H1 (cell line): ENCODE measurements around the gene TFAP2C. TPM values are rescaled to one million over a fixed set of nuclear protein-coding genes. Genes with fewer than 3 reads are reported as not detected.

Experiments
- CTCF ChIA-PET: fragments of 300-600 bp; sonication (Branson Sonifier 250); formaldehyde crosslinking; loops from one replicate; lab custom pipeline; 2021; ENCODE audit not compliant: partially characterized antibody; lab: Charles Lee
- POLR2A ChIA-PET: fragments of 300-600 bp; sonication (Branson Sonifier 250); formaldehyde crosslinking; loops from one replicate; lab custom pipeline; 2021; ENCODE audit warnings: inconsistent platforms; ENCODE audit not compliant: partially characterized antibody; lab: Charles Lee
- DNase-seq, 2 experiments: peaks; one replicate each; pipeline versions ENCODE4 v3.0.0 to v3.0.0-alpha.2; 2010 to 2022; ENCODE audit warnings: low spot score in 2 of 2, low read depth in 1 of 2, mixed read lengths in 1 of 2
- FAIRE-seq: peaks from 2 replicates; lab custom pipeline; 2011; peaks lifted over from hg19 to GRCh38; lab: Jason Lieb, UNC
- H2AFZ ChIP-seq: 2 replicates; pipeline ENCODE4 v1.8.1; 2012; ENCODE audit warnings: low read length, inconsistent platforms
- H2AK5ac ChIP-seq: 2 replicates; pipeline ENCODE4 v1.6.1; 2013; ENCODE audit warnings: low read depth, low read length
- H2BK120ac ChIP-seq: replicated peaks from 2 replicates; pipeline ENCODE3; 2013; ENCODE audit warnings: low read depth, low read length, inconsistent platforms
- H2BK12ac ChIP-seq: 2 replicates; pipeline ENCODE4 v1.6.1; 2013; ENCODE audit warnings: low read depth, low read length
- H2BK15ac ChIP-seq: 2 replicates; pipeline ENCODE4 v1.6.1; 2013; ENCODE audit warnings: low read length
- H2BK20ac ChIP-seq: 2 replicates; pipeline ENCODE4 v1.6.1; 2013; ENCODE audit warnings: low read length
- H2BK5ac ChIP-seq: 2 replicates; pipeline ENCODE4 v1.6.1; 2013; ENCODE audit warnings: low read depth, low read length
- H3K14ac ChIP-seq: 2 replicates; pipeline ENCODE4 v1.6.1; 2013; ENCODE audit warnings: inconsistent platforms; ENCODE audit not compliant: insufficient read length
- H3K18ac ChIP-seq: 2 replicates; pipeline ENCODE4 v1.6.1; 2013; ENCODE audit warnings: low read length; ENCODE audit errors: extremely low read depth
- H3K23ac ChIP-seq: 2 replicates; pipeline ENCODE4 v1.6.1; 2013; ENCODE audit warnings: inconsistent platforms; ENCODE audit not compliant: insufficient read length
- H3K23me2 ChIP-seq: 2 replicates; pipeline ENCODE4 v1.6.1; 2013; ENCODE audit warnings: low read depth, low read length
- H3K27ac ChIP-seq: 2 replicates; pipeline ENCODE4 v1.6.1; 2011; ENCODE audit warnings: low read depth, low read length, inconsistent platforms
- H3K27me3 ChIP-seq, 4 experiments: replicated peaks in 1 of 4; 1 replicate in 1 of 4; 2 replicates in 3 of 4; pipeline versions ENCODE4 v1.6.1 to v1.8.1; 2011 to 2013; ENCODE audit warnings: low read length in 3 of 4, mild to moderate bottlenecking in 3 of 4, inconsistent platforms in 2 of 4, mixed read lengths in 2 of 4, moderate library complexity in 1 of 4; ENCODE audit not compliant: control insufficient read depth in 3 of 4, insufficient read depth in 3 of 4; ENCODE audit errors: extremely low read depth in 1 of 4
- H3K36me3 ChIP-seq, 4 experiments: 2 replicates each; pipeline versions ENCODE4 v1.6.1 to v1.8.1; 2011 to 2013; ENCODE audit warnings: mild to moderate bottlenecking in 4 of 4, low read length in 3 of 4, moderate library complexity in 2 of 4, control low read depth in 1 of 4, inconsistent platforms in 1 of 4; ENCODE audit not compliant: insufficient read depth in 4 of 4, control insufficient read depth in 2 of 4
- H3K4ac ChIP-seq: replicated peaks from 2 replicates; pipeline ENCODE3; 2013; ENCODE audit warnings: low read length, low read depth, mixed read lengths, inconsistent platforms; ENCODE audit not compliant: insufficient read length
- H3K4me1 ChIP-seq, 4 experiments: replicated peaks in 1 of 4; 1 replicate in 1 of 4; 2 replicates in 3 of 4; pipeline versions ENCODE4 v1.6.1 to v1.8.1; 2011 to 2013; ENCODE audit warnings: low read length in 3 of 4, inconsistent platforms in 2 of 4, mixed read lengths in 1 of 4; ENCODE audit not compliant: insufficient read depth in 4 of 4, control insufficient read depth in 3 of 4
- H3K4me2 ChIP-seq, 2 experiments: 2 replicates each; pipeline versions ENCODE4 v1.6.1 to v1.8.1; 2011 to 2013; ENCODE audit warnings: low read depth in 2 of 2, low read length in 2 of 2, control low read depth in 1 of 2, inconsistent platforms in 1 of 2, mild to moderate bottlenecking in 1 of 2; ENCODE audit not compliant: insufficient read depth in 1 of 2
- H3K4me3 ChIP-seq, 4 experiments: fragments of 200-600, 300-600 bp in 1 of 4; sonication (generic), shearing (Covaris generic), sonication (Bioruptor Twin) in 1 of 4; 2 replicates each; pipeline versions ENCODE4 v1.5.1 to v1.8.1; 2011 to 2016; ENCODE audit warnings: low read length in 4 of 4, low read depth in 3 of 4, control low read depth in 2 of 4, inconsistent platforms in 2 of 4, mild to moderate bottlenecking in 2 of 4, mixed read lengths in 1 of 4, moderate library complexity in 1 of 4; ENCODE audit not compliant: insufficient read depth in 2 of 4; ENCODE audit errors: extremely low read depth in 1 of 4
- H3K56ac ChIP-seq: replicated peaks from 2 replicates; pipeline ENCODE3; 2013; ENCODE audit warnings: low read depth, mild to moderate bottlenecking, mixed read lengths, low read length, inconsistent platforms; ENCODE audit not compliant: insufficient read length
- H3K79me1 ChIP-seq: 2 replicates; pipeline ENCODE4 v1.6.1; 2013; ENCODE audit warnings: low read depth, low read length, control low read depth
- H3K79me2 ChIP-seq, 2 experiments: 2 replicates each; pipeline versions ENCODE4 v1.6.1 to v1.8.1; 2012 to 2013; ENCODE audit warnings: low read length in 2 of 2, mild to moderate bottlenecking in 2 of 2, inconsistent platforms in 1 of 2; ENCODE audit not compliant: insufficient read depth in 2 of 2, control insufficient read depth in 1 of 2
- H3K9ac ChIP-seq, 4 experiments: replicated peaks in 1 of 4; 1 replicate in 1 of 4; 2 replicates in 3 of 4; pipeline versions ENCODE4 v1.6.1 to v1.8.1; 2011 to 2013; ENCODE audit warnings: low read depth in 3 of 4, low read length in 3 of 4, control low read depth in 2 of 4, mild to moderate bottlenecking in 2 of 4, moderate library complexity in 2 of 4, inconsistent platforms in 1 of 4; ENCODE audit errors: extremely low read depth in 1 of 4
- H3K9me3 ChIP-seq, 2 experiments: 2 replicates each; pipeline versions ENCODE4 v1.6.1 to v1.8.1; 2012 to 2013; ENCODE audit warnings: mild to moderate bottlenecking in 2 of 2, moderate library complexity in 2 of 2, control low read depth in 1 of 2, inconsistent platforms in 1 of 2, low read depth in 1 of 2, low read length in 1 of 2, mixed read lengths in 1 of 2; ENCODE audit not compliant: insufficient read depth in 2 of 2
- H4K20me1 ChIP-seq, 2 experiments: replicated peaks in 1 of 2; 2 replicates each; pipeline versions ENCODE3 to v1.8.1; 2011 to 2013; ENCODE audit warnings: inconsistent platforms in 2 of 2, low read length in 2 of 2, mild to moderate bottlenecking in 1 of 2; ENCODE audit not compliant: insufficient read depth in 2 of 2, control insufficient read depth in 1 of 2
- H4K5ac ChIP-seq: 2 replicates; pipeline ENCODE4 v1.6.1; 2013; ENCODE audit warnings: low read length, low read depth, mixed read lengths, inconsistent platforms; ENCODE audit not compliant: insufficient read length
- H4K8ac ChIP-seq: 2 replicates; pipeline ENCODE4 v1.8.0; 2013; ENCODE audit warnings: mild to moderate bottlenecking, moderate library complexity, low read length, inconsistent platforms; ENCODE audit not compliant: insufficient read depth; ENCODE audit errors: extremely low read depth
- H4K91ac ChIP-seq: replicated peaks from 2 replicates; pipeline ENCODE3; 2013; ENCODE audit warnings: low read length, mixed read lengths, inconsistent platforms; ENCODE audit not compliant: insufficient read length
- ASH2L ChIP-seq: fragments of 200-600, 300-600 bp; sonication (generic); IDR thresholded peaks from one replicate; pipeline ENCODE4 v1.7.1; 2017; ENCODE audit warnings: low read length
- CTBP2 ChIP-seq: IDR thresholded peaks from 2 replicates; pipeline ENCODE4 v1.7.0; 2011; ENCODE audit warnings: borderline replicate concordance, mild to moderate bottlenecking, moderate library complexity, mixed read lengths, low read length; ENCODE audit not compliant: insufficient read depth, insufficient read length
- EGR1 ChIP-seq: IDR thresholded peaks from 2 replicates; pipeline ENCODE4 v1.6.1; 2011; ENCODE audit warnings: low read depth, low read length, borderline replicate concordance
- FOSL1 ChIP-seq: IDR thresholded peaks from 2 replicates; pipeline ENCODE4 v1.6.1; 2011; ENCODE audit warnings: mild to moderate bottlenecking, low read depth, low read length, moderate library complexity; ENCODE audit not compliant: insufficient read depth
- KDM4A ChIP-seq: IDR thresholded peaks from one replicate; pipeline ENCODE4 v1.7.1; 2012; ENCODE audit warnings: low read depth, mild to moderate bottlenecking, moderate library complexity, low read length, inconsistent platforms; ENCODE audit not compliant: severe bottlenecking
- RFX5 ChIP-seq: IDR thresholded peaks from 2 replicates; pipeline ENCODE4 v1.6.1; 2011; ENCODE audit warnings: low read depth, low read length, improper control_type of control experiment, borderline replicate concordance
- SUZ12 ChIP-seq: fragments of 200-600 bp; sonication (generic); IDR thresholded peaks from 2 replicates; pipeline ENCODE4 v1.6.1; 2012; ENCODE audit warnings: mild to moderate bottlenecking, inconsistent platforms, low read length, moderate library complexity, mixed read lengths
- TEAD4 ChIP-seq: IDR thresholded peaks from 2 replicates; pipeline ENCODE4 v1.6.1; 2012; ENCODE audit warnings: low read depth, low read length, inconsistent platforms, mixed read lengths
- WGBS, 2 experiments: shearing (Covaris generic) in 1 of 2; methylation state at CpG; one replicate each; pipeline versions ENCODE4 v1.1.6 to v1.1.7; 2013 to 2015; ENCODE audit warnings: low lambda C conversion rate in 2 of 2, mixed read lengths in 2 of 2, inconsistent platforms in 1 of 2, low coverage in 1 of 2, missing lambda C conversion rate in 1 of 2; ENCODE audit not compliant: insufficient replicate concordance in 2 of 2, insufficient coverage in 1 of 2, insufficient read length in 1 of 2; ENCODE audit errors: extremely low coverage in 1 of 2, missing lambda C conversion rate in 1 of 2; 5-methylcytosine and 5-hydroxymethylcytosine counted together
- polyA plus RNA-seq, 7 experiments: library from polyadenylated mRNA; depleted of rRNA in 3 of 7; stranded (reverse) in 5 of 7; unstranded in 2 of 7; fragments of >200 nt in 5 of 7; fragments of 200-250 nt in 2 of 7; gene quantifications; 1 replicate in 5 of 7; 2 replicates in 1 of 7; 4 replicates in 1 of 7; pipeline versions ENCODE4 v1.2.1 to v1.2.3, GENCODE V29; 2011 to 2013; ENCODE audit warnings: missing spikeins in 2 of 7, mixed read lengths in 2 of 7
- total RNA-seq: library from RNA; stranded (reverse); fragmentation: NEBNext Ultra II Directional; extraction: Animal tissue kit (Norgen Biotek cat#: 25700); gene quantifications from 2 replicates; pipeline ENCODE4 v1.2.1, GENCODE V29; 2021
- TF ChIP-seq, protein P1 (sequence below), 3 experiments: IDR thresholded peaks; 1 replicate in 2 of 3; 2 replicates in 1 of 3; pipeline versions ENCODE4 v1.5.1 to v1.6.1; 2011; ENCODE audit warnings: low read length in 3 of 3, mild to moderate bottlenecking in 3 of 3, inconsistent platforms in 2 of 3, low read depth in 1 of 3, moderate library complexity in 1 of 3; ENCODE audit not compliant: insufficient read depth in 1 of 3; ENCODE audit errors: control extremely low read depth in 1 of 3

TFAP2C gene
- total and polyA plus RNA-seq, 2 of the 8 experiments (the other 6 are each of a cell fraction or from before 2014, with no cell fraction given), result 1.7 to 5.8 TPM

DNA sequence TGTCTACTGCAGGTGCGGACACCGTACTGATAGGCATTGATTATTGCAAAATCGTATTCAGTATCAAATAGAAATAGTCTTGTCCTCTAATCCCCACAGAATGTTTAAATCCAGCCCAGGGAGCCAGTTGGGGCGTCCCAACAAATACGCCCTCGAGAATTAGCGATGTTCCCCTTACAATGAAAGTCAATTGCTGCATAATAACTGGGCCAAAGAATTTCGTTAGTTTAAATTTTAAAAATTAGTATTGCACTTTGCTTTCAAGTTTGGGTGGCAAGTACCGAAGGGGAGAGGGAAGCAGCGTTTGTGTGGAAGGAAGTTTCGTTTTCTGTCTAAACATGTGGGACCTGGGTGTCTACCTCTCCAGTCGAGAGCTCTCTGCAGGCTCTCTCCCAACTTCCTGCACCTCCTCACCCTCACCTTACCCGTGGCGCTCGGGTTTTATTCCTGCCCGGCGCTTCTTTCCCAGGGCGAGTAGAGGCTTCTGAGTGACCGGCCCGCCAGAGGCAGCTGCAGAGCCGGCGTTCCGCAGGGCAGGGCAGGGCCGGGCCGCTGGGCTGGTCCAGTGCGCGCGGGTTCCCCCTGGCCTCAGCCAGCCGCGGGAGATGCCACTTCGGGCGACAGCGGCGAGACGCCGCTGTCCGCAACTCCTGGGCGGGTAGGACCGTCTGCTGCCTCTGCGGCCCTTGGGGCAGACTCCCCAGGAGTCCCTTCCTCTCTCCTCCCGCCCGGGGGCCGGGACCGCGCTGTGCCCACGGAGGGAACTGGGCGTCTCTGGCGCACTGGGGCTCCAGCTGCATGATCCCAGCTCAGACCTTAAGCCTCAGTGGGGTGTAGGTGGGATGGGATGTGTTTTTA, 862 bp upstream of the TFAP2C start:
- FAIRE-seq, result no peak
- CTCF ChIA-PET, result interaction anchor here (1.2 to 2.9 kb wide), 4 partner anchors 62 to 379 kb away, joined by 3 to 12 read pairs (median 8); no protein-coding TSS in a partner anchor
- no peak for TF ChIP-seq TEAD4
- TF ChIP-seq KDM4A, result no peak
- TF ChIP-seq EGR1, result no peak
- TF ChIP-seq CTBP2, result peak; percentile 66
- peak; percentile 45 for TF ChIP-seq SUZ12
- TF ChIP-seq ASH2L, result no peak
- TF ChIP-seq, protein P1, sequence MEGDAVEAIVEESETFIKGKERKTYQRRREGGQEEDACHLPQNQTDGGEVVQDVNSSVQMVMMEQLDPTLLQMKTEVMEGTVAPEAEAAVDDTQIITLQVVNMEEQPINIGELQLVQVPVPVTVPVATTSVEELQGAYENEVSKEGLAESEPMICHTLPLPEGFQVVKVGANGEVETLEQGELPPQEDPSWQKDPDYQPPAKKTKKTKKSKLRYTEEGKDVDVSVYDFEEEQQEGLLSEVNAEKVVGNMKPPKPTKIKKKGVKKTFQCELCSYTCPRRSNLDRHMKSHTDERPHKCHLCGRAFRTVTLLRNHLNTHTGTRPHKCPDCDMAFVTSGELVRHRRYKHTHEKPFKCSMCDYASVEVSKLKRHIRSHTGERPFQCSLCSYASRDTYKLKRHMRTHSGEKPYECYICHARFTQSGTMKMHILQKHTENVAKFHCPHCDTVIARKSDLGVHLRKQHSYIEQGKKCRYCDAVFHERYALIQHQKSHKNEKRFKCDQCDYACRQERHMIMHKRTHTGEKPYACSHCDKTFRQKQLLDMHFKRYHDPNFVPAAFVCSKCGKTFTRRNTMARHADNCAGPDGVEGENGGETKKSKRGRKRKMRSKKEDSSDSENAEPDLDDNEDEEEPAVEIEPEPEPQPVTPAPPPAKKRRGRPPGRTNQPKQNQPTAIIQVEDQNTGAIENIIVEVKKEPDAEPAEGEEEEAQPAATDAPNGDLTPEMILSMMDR (IDR thresholded peaks at IDR 0.05; ENCODE audit: control extremely low read depth in 1 of 3, insufficient read depth in 1 of 3, low read depth in 1 of 3, low read length in 3 of 3), result no peak
- no peak for TF ChIP-seq RFX5
- no peak for TF ChIP-seq FOSL1

More for the DNA sequence above, 862 bp upstream of the TFAP2C start:
- Histone ChIP-seq H3K23me2 (peaks cover 44% of the 10 kb centered on the region), H3K36me3 (peaks cover 0 to 11% (median 0%) of the 10 kb centered on the region in 4 experiments; a peak in 1 of 8 replicates), H3K4me3 (peak overlapping the region; percentile 77 to 81 (median 79); a peak in 7 of 8 replicates), H3K56ac (no peak overlapping the region), H2BK120ac (no peak overlapping the region), H3K4me2 (peak overlapping the region; percentile 77 to 95), H3K27me3 (peaks cover 47 to 66% (median 55%) of the 10 kb centered on the region in 4 experiments), H3K18ac (no peak overlapping the region), H3K14ac (no peak overlapping the region), H2BK12ac (no peak overlapping the region), H4K5ac (no peak overlapping the region), H2AFZ (no peak overlapping the region), H3K23ac (no peak overlapping the region), H3K4ac (no peak overlapping the region), H3K79me1 (no peaks in the 10 kb centered on the region), H3K4me1 (peaks cover 4 to 21% (median 20%) of the 10 kb centered on the region in 4 experiments), H3K27ac (no peak overlapping the region), H3K9me3 (no peaks in the 10 kb centered on the region), H4K91ac (no peak overlapping the region), H2BK5ac (no peak overlapping the region), H3K9ac (no peak overlapping the region), H4K20me1 (peaks cover 15 to 31% of the 10 kb centered on the region in 2 experiments), H2BK20ac (no peak overlapping the region), H4K8ac (no peak overlapping the region), H3K79me2 (peaks cover 0 to 2% of the 10 kb centered on the region in 2 experiments; a peak in 1 of 4 replicates), H2AK5ac (no peak overlapping the region), H2BK15ac (no peak overlapping the region)
- DNase-seq, result peak in 1 of 2 experiments; percentile 68
- 5% methylated on average over 25 of the region's 48 CpGs; no CpG with 5 or more reads in 1 of the 2 experiments for WGBS, 2 experiments
- POLR2A ChIA-PET, result no interaction called here
